22Rv1 (cell line): ENCODE measurements around the gene PYGO1.
"Not testable (repeated sequence)": the region's sequence is repeated elsewhere in the genome, so short reads cannot be mapped to it uniquely, and the experiment has no call there.

ENCODE experiments used
- H3K27ac ChIP-seq: fragments of 450-650 bp; 2 replicates; pipeline ENCODE4 v1.5.1; 2017
- ZFX ChIP-seq: fragments of 450-650 bp; IDR thresholded peaks from 2 replicates; pipeline ENCODE4 v1.6.1; 2017; ENCODE audit warnings: antibody characterized with exemption, borderline replicate concordance
- TF ChIP-seq, protein P1 (sequence below): fragments of 450-650 bp; IDR thresholded peaks from 2 replicates; pipeline ENCODE4 v1.5.1; 2017; ENCODE audit warnings: mild to moderate bottlenecking

PYGO1 gene

DNA sequence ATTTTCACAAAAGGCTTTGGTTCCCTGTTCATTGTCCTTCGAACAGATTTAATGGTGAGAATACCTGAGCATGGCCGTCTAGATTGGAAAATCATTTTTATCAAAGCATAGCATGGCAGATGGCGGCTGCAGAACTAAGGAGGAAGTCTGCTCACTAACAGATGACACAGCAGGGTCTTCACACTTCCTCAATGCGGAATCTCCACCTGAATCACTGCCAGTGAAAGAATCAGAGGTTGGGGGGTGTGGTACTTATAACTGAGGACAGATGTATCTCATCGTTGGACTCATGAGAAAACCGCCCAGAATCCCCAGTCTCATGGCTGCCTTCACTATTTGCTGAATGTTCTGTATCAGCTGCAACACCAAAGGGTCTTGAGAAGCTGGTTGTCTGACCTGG lies 31.6 kb upstream of the PYGO1 start:
- H3K27ac ChIP-seq, result no peak overlapping the region
- TF ChIP-seq, protein P1, sequence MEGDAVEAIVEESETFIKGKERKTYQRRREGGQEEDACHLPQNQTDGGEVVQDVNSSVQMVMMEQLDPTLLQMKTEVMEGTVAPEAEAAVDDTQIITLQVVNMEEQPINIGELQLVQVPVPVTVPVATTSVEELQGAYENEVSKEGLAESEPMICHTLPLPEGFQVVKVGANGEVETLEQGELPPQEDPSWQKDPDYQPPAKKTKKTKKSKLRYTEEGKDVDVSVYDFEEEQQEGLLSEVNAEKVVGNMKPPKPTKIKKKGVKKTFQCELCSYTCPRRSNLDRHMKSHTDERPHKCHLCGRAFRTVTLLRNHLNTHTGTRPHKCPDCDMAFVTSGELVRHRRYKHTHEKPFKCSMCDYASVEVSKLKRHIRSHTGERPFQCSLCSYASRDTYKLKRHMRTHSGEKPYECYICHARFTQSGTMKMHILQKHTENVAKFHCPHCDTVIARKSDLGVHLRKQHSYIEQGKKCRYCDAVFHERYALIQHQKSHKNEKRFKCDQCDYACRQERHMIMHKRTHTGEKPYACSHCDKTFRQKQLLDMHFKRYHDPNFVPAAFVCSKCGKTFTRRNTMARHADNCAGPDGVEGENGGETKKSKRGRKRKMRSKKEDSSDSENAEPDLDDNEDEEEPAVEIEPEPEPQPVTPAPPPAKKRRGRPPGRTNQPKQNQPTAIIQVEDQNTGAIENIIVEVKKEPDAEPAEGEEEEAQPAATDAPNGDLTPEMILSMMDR, result no peak
- TF ChIP-seq ZFX, result no peak

DNA sequence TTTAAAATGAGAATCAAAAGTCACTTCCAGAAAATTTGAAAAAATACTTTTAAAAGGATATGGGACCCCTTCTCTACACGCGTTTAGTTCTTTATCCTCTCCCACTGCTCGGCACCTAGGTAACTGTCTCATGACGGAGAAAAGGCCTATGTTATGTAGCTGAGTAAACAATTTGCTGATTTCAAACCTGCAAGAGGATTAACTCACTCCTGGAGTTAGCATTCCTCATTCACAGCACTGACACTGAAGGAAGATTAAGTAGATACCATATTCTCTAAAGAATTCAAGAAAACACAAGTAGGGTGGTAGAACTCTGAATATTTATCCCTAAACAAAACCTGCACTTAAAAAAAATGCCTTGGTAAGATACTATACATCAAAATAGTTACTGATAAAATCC lies 30.2 kb upstream of the PYGO1 start:
- H3K27ac ChIP-seq, result no peak overlapping the region
- TF ChIP-seq ZFX, result no peak
- TF ChIP-seq, protein P1, result no peak

DNA sequence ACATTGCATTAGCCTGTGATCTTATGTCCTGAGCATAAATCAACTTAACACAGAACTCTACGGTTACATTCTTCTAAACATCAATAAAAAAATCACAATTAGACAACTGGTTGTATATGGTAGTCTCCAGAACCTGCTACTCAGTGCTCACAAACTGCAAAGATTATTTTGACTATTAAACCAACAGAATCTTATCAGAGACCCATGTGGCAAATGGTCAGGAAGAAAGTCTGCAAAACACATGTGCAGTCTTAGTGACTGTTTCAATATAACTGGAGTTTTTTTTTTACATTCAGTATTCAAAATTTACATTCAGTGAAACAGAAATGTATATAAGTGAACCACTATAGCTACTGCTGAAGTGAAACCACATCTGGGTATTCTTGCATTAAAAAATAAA lies 27.3 kb upstream of the PYGO1 start:
- H3K27ac ChIP-seq, result no peak overlapping the region
- no peak for TF ChIP-seq ZFX
- TF ChIP-seq, protein P1, result no peak

DNA sequence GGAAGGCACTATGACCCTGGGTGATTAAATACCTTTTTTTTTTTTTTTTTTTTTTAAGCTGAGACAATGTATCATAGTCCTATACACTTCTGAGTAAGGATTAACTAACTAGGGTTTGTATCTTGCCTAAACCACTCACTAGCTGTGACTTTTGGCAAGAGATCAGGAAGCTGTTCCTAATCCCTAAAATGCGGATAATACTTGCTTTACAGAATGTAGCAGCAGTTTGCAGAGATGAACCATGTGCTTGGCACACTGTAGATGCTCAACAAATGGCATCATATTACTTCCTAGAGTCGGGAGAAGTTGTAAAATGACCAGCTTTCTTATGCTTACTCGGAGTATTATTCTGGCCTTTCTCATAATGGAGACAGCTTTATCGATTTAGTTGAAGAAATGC lies 25.6 kb upstream of the PYGO1 start:
- TF ChIP-seq, protein P1, result no peak
- no peak for TF ChIP-seq ZFX
- no peak overlapping the region for H3K27ac ChIP-seq

DNA sequence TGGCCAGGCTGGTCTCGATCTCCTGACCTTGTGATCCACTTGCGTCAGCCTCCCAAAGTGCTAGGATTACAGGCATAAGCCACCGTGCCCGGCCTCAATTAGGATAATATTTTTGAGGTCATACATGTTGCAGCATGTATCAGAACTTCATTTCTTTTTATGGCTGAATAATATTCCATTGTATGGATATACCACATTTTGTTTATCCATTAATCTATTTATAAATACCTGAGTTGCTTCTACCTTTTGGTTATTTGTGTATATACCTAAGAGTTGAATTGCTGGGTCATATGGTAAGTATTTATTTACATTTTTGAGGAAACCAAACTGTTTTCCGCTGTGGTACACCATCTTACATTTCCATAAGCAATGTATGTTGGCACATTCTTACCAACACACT lies 18.1 kb upstream of the PYGO1 start:
- TF ChIP-seq ZFX, result no peak
- TF ChIP-seq, protein P1, result no peak
- H3K27ac ChIP-seq, result no peak overlapping the region

DNA sequence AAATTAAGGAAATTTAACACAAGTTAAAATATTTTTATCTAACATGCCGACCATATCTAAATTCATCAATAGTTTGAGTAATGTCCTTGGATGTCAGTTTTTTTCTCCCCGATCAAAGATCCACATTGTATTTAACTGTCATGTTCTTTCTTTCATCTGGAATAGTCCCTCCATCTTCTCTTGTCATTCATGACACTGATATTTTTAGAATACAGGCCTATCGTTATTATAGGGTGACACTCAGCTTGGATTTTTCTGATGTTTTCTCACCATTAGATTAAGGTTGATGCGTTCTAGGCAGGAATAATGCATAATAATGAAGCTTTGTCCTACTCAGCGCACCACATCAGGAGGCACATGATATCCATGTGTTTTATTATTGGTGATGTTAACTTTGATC lies 13.2 kb upstream of the PYGO1 start:
- TF ChIP-seq ZFX, result no peak
- TF ChIP-seq, protein P1, result no peak
- no peak overlapping the region for H3K27ac ChIP-seq

DNA sequence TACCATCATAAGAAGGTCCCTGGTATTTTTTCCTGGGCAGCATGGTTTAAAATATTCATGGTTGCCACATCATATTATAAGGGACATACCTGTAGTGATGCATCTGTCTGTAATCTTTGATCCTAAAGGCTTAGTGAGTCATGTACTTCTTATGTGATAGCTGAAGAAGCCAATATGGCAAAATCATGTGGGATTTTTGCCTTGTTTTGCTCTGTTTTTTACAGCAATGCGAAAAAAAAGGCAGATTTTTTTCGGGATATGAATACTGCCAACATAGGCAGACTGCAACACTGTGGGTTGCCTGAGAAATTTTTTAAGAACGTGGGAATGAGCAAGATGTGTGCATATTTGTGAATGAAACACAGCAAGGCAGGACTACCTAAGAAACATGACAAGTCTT lies 11.3 kb upstream of the PYGO1 start:
- TF ChIP-seq, protein P1, result no peak

DNA sequence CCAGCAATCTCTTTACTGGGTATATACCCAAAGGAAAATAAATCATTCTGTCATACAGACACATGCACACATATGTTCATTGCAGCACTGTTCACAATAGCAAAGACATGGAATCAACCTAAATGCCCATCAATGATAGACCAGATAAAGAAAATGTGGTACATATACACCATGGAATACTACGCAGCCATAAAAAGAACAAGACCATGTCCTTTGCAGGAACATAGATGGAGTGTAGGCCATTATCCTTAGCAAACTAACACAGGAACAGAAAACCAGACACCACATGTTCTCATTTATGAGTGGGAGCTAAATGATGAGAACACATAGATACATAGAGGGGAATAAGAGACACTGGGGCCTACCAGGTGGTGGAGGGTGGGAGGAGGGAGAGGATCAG lies 4.9 kb upstream of the PYGO1 start:
- H3K27ac ChIP-seq, result not testable (repeated sequence)

More for the DNA sequence above, 11.3 kb upstream of the PYGO1 start:
- H3K27ac ChIP-seq, result no peak overlapping the region
